ENCODE measurements around the gene PCGF1.
A peak's percentile ranks its signal among the peaks of the same experiment; 100 is the strongest.

PCGF1 gene

GRCh38 chr2:74529357-74530238, 22.1 kb upstream of the PCGF1 start, which contains the start of the genes AUP1 and HTRA2:
AUP1 (minus strand) TSS chr2:74529706; CDS start chr2:74529629, 77 bp downstream.
HTRA2 (plus strand) TSS chr2:74529933; CDS start chr2:74530007, 74 bp downstream.
- peaks cover 2 to 39% (median 27%) of the 10 kb centered on the region in 5 donors for H3K4me1 ChIP-seq (ENCODE audit: control insufficient read depth in 5 of 5, insufficient read depth in 5 of 5, low read length in 5 of 5)
- peak within 1 kb of the TSS; percentile 76 for H3K27ac ChIP-seq (ENCODE audit: low read depth, low read length)
- no peaks in the 10 kb centered on the region for H3K9me3 ChIP-seq (ENCODE audit: control insufficient read depth in 5 of 5, low read length in 5 of 5)
- no peaks in the 10 kb centered on the region for H3K27me3 ChIP-seq (ENCODE audit: control insufficient read depth in 5 of 5, insufficient read depth in 4 of 5, low read length in 5 of 5)
- peak within 1 kb of the TSS; percentile 74 to 95 (median 84) for H3K4me3 ChIP-seq (ENCODE audit: low read depth in 1 of 5, low read length in 5 of 5)
- H3K9ac ChIP-seq (ENCODE audit: low read length in 5 of 5): peak within 1 kb of the TSS; percentile 48 to 94 (median 82)
- H3K36me3 ChIP-seq (ENCODE audit: control insufficient read depth in 5 of 5, insufficient read depth in 5 of 5, low read length in 5 of 5): peaks cover 0 to 61% (median 44%) of the 10 kb centered on the region in 5 donors

DNA sequence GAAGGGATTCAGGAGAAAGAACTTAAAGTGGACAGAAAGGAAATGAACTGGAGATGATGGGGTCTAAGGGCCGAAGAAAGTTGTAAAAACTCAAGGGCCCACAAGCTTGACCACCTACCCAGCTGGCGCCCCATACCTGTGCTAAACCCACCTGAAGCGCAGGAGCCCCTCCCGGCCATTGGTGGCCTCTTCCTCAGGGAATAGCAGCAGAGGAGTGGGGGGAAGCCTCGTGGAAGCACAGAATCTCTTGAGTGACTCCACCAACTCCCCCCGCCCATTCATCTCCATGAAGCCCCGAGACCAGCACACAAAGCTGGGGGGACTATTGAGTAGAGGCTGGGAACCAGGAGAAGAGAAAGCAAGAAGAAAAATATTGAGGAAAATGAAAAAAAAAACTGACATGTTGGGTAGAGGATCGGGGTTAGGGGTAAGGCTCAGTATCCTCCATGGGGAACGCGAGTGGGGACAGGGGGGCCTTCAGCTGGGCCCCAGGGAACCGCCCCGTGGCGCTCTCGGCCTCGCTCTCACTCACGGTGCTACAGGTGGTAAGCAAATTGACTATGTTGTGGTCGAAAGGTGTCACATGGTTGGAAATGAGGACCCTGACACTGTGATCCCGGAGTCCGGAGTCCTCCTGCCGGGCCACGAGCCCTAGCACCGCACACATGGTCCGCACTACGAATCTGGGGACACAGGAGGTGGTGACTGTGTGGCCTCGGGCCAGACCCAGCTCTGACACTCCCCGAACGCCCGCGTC, 21.3 kb upstream of the PCGF1 start:
- H3K36me3 ChIP-seq (ENCODE audit: control insufficient read depth in 5 of 5, insufficient read depth in 5 of 5, low read length in 5 of 5): peaks cover 0 to 53% (median 44%) of the 10 kb centered on the region in 5 donors
- peak overlapping the region; percentile 66 to 95 (median 83) for H3K4me3 ChIP-seq (ENCODE audit: low read depth in 1 of 5, low read length in 5 of 5)
- no peaks in the 10 kb centered on the region for H3K27me3 ChIP-seq (ENCODE audit: control insufficient read depth in 5 of 5, insufficient read depth in 4 of 5, low read length in 5 of 5)
- H3K27ac ChIP-seq (ENCODE audit: low read depth, low read length): peak overlapping the region; percentile 76
- H3K4me1 ChIP-seq (ENCODE audit: control insufficient read depth in 5 of 5, insufficient read depth in 5 of 5, low read length in 5 of 5): peaks cover 2 to 39% (median 27%) of the 10 kb centered on the region in 5 donors
- H3K9ac ChIP-seq (ENCODE audit: low read length in 5 of 5): peak overlapping the region; percentile 48 to 94 (median 82)
- H3K9me3 ChIP-seq (ENCODE audit: control insufficient read depth in 5 of 5, low read length in 5 of 5): no peaks in the 10 kb centered on the region

- Histone ChIP-seq H3K9ac (ENCODE audit: low read length in 5 of 5) (no peak overlapping the region), H3K4me1 (ENCODE audit: control insufficient read depth in 5 of 5, insufficient read depth in 5 of 5, low read length in 5 of 5) (peaks cover 2 to 39% (median 27%) of the 10 kb centered on the region in 5 donors), H3K36me3 (ENCODE audit: control insufficient read depth in 5 of 5, insufficient read depth in 5 of 5, low read length in 5 of 5) (peaks cover 0 to 43% (median 34%) of the 10 kb centered on the region in 5 donors), H3K4me3 (ENCODE audit: low read depth in 1 of 5, low read length in 5 of 5) (no peak overlapping the region), H3K9me3 (ENCODE audit: control insufficient read depth in 5 of 5, low read length in 5 of 5) (no peaks in the 10 kb centered on the region), H3K27me3 (ENCODE audit: control insufficient read depth in 5 of 5, insufficient read depth in 4 of 5, low read length in 5 of 5) (no peaks in the 10 kb centered on the region), H3K27ac (ENCODE audit: low read depth, low read length) (no peak overlapping the region)
Measured at GRCh38 chr2:74527741-74528140, 20.2 kb upstream of the PCGF1 start.

DNA sequence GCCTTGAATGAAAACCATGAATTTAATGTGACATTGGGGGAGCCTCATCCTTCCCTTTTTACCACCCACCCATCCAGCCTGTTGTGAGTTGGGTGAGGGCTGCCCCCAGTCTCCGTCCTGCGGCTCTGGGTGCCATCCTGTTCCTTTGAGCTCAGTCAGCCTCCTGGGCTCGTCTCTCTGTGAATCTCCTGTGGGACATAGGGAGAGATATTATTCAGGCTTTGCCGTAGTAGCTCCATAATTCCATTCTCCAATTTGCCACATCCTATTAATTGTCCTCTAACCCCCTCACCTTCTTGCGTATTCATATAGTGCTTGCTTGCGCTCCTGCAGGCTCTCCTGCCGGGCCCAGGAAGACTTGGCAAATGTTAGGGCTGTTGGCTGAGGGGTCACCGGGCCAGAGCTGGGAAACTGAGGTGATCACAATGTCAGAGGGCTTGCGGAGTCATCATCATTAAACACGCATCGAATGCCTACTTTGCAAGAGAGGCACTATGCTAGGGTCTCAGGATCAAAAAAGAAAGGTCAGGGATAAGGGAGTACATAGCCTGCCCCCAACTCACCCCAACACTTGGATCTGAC, 19.2 kb upstream of the PCGF1 start:
- Histone ChIP-seq H3K4me1 (ENCODE audit: control insufficient read depth in 5 of 5, insufficient read depth in 5 of 5, low read length in 5 of 5) (peaks cover 2 to 33% (median 26%) of the 10 kb centered on the region in 5 donors), H3K4me3 (ENCODE audit: low read depth in 1 of 5, low read length in 5 of 5) (no peak overlapping the region), H3K36me3 (ENCODE audit: control insufficient read depth in 5 of 5, insufficient read depth in 5 of 5, low read length in 5 of 5) (peaks cover 0 to 37% (median 27%) of the 10 kb centered on the region in 5 donors), H3K27ac (ENCODE audit: low read depth, low read length) (no peak overlapping the region), H3K9ac (ENCODE audit: low read length in 5 of 5) (no peak overlapping the region), H3K9me3 (ENCODE audit: control insufficient read depth in 5 of 5, low read length in 5 of 5) (no peaks in the 10 kb centered on the region), H3K27me3 (ENCODE audit: control insufficient read depth in 5 of 5, insufficient read depth in 4 of 5, low read length in 5 of 5) (peaks cover 0 to 3% (median 0%) of the 10 kb centered on the region in 5 donors)

GRCh38 chr2:74525717-74526648, 18.5 kb upstream of the PCGF1 start, which contains the start of gene DQX1:
DQX1 (minus strand) TSS chr2:74526231; CDS start chr2:74525729, 502 bp downstream.
- no peak within 1 kb of the TSS for H3K4me3 ChIP-seq (ENCODE audit: low read depth in 1 of 5, low read length in 5 of 5)
- peaks cover 2 to 25% (median 22%) of the 10 kb centered on the region in 5 donors for H3K4me1 ChIP-seq (ENCODE audit: control insufficient read depth in 5 of 5, insufficient read depth in 5 of 5, low read length in 5 of 5)
- no peak within 1 kb of the TSS for H3K9ac ChIP-seq (ENCODE audit: low read length in 5 of 5)
- H3K27ac ChIP-seq (ENCODE audit: low read depth, low read length): no peak within 1 kb of the TSS
- H3K9me3 ChIP-seq (ENCODE audit: control insufficient read depth in 5 of 5, low read length in 5 of 5): no peaks in the 10 kb centered on the region
- H3K27me3 ChIP-seq (ENCODE audit: control insufficient read depth in 5 of 5, insufficient read depth in 4 of 5, low read length in 5 of 5): peaks cover 0 to 3% (median 0%) of the 10 kb centered on the region in 5 donors
- peaks cover 0 to 32% (median 27%) of the 10 kb centered on the region in 5 donors for H3K36me3 ChIP-seq (ENCODE audit: control insufficient read depth in 5 of 5, insufficient read depth in 5 of 5, low read length in 5 of 5)

DNA sequence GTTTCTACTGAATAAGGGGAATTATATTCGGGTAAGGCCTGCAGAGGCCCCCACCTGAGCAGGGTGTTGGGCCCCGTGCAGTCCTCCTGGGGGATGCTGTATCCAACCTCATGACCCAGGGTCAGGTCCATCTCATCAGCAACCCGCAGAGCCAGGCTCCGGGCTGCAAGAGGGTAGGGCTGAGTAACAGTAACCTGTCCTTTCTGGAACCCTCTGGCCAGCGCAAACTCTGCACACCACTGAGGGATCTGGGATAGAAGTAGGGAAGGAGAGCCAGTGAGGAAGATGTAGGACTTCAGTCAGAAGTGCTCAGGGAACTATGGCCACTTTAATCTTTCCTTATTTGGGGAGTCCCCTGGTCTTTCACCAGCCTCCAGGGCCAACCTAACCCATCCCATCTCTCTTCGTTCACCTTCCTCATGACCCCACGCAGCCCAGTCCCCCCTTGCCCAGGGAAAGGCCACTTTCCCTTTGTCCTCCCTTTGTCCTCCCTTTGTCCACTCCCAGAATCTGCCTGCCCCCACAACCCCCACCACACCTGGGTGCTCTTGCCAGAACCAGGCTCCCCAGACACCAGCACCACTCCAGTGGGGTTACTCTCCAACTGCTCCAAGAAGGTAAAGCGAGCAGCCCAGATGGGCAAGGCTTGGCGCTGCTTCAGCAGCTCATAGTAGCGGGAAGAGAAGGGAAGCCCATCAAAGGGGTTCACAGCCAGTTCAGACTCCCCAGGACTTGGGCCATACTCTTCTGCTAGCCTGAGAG, 17.6 kb upstream of the PCGF1 start:
- Histone ChIP-seq H3K9me3 (ENCODE audit: control insufficient read depth in 5 of 5, low read length in 5 of 5) (no peaks in the 10 kb centered on the region), H3K36me3 (ENCODE audit: control insufficient read depth in 5 of 5, insufficient read depth in 5 of 5, low read length in 5 of 5) (peaks cover 0 to 32% (median 27%) of the 10 kb centered on the region in 5 donors), H3K27ac (ENCODE audit: low read depth, low read length) (no peak overlapping the region), H3K9ac (ENCODE audit: low read length in 5 of 5) (no peak overlapping the region), H3K4me3 (ENCODE audit: low read depth in 1 of 5, low read length in 5 of 5) (no peak overlapping the region), H3K27me3 (ENCODE audit: control insufficient read depth in 5 of 5, insufficient read depth in 4 of 5, low read length in 5 of 5) (peaks cover 0 to 6% (median 5%) of the 10 kb centered on the region in 5 donors), H3K4me1 (ENCODE audit: control insufficient read depth in 5 of 5, insufficient read depth in 5 of 5, low read length in 5 of 5) (peaks cover 2 to 17% (median 15%) of the 10 kb centered on the region in 5 donors)

DNA sequence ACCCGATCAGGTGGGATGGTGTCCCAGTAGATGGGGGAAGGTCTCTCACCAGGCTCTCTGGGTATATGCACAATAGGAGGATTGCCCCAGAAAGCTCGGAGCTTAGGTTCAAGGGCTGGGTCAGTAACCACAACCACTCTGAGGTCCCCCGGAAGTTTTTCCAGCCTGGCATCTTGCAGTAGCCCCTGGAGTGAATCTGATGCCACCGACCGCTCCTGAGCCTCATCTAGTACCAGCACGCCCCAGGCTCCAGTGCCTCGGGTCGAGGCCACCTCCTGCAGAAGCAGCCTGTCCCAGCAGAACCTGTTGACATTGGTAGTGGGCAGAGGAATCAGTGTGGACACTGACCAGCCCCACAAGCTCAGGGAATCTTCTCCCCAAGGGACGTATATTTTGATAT, 16.5 kb upstream of the PCGF1 start:
- peaks cover 0 to 32% (median 27%) of the 10 kb centered on the region in 5 donors for H3K36me3 ChIP-seq (ENCODE audit: control insufficient read depth in 5 of 5, insufficient read depth in 5 of 5, low read length in 5 of 5)
- H3K4me1 ChIP-seq (ENCODE audit: control insufficient read depth in 5 of 5, insufficient read depth in 5 of 5, low read length in 5 of 5): peaks cover 2 to 13% (median 12%) of the 10 kb centered on the region in 5 donors
- H3K9ac ChIP-seq (ENCODE audit: low read length in 5 of 5): no peak overlapping the region
- no peaks in the 10 kb centered on the region for H3K9me3 ChIP-seq (ENCODE audit: control insufficient read depth in 5 of 5, low read length in 5 of 5)
- no peak overlapping the region for H3K27ac ChIP-seq (ENCODE audit: low read depth, low read length)
- peaks cover 3 to 16% (median 14%) of the 10 kb centered on the region in 5 donors for H3K27me3 ChIP-seq (ENCODE audit: control insufficient read depth in 5 of 5, insufficient read depth in 4 of 5, low read length in 5 of 5)
- H3K4me3 ChIP-seq (ENCODE audit: low read depth in 1 of 5, low read length in 5 of 5): no peak overlapping the region

GRCh38 chr2:74522516-74522915, 15.0 kb upstream of the PCGF1 start:
- H3K27me3 ChIP-seq (ENCODE audit: control insufficient read depth in 5 of 5, insufficient read depth in 4 of 5, low read length in 5 of 5): peaks cover 16 to 30% (median 28%) of the 10 kb centered on the region in 5 donors
- no peaks in the 10 kb centered on the region for H3K9me3 ChIP-seq (ENCODE audit: control insufficient read depth in 5 of 5, low read length in 5 of 5)
- no peak overlapping the region for H3K4me3 ChIP-seq (ENCODE audit: low read depth in 1 of 5, low read length in 5 of 5)
- no peak overlapping the region for H3K9ac ChIP-seq (ENCODE audit: low read length in 5 of 5)
- peaks cover 0 to 23% (median 21%) of the 10 kb centered on the region in 5 donors for H3K36me3 ChIP-seq (ENCODE audit: control insufficient read depth in 5 of 5, insufficient read depth in 5 of 5, low read length in 5 of 5)
- no peak overlapping the region for H3K27ac ChIP-seq (ENCODE audit: low read depth, low read length)
- H3K4me1 ChIP-seq (ENCODE audit: control insufficient read depth in 5 of 5, insufficient read depth in 5 of 5, low read length in 5 of 5): no peaks in the 10 kb centered on the region

Measured in subcutaneous abdominal adipose tissue (tissue), 5 donors.